ENCODE measurements around the gene OR5B21. TPM values are rescaled to one million over a fixed set of nuclear protein-coding genes. Genes with fewer than 3 reads are reported as not detected.

The OR5B21 gene
- polyA plus RNA-seq, 1 donor from 2014 or later, result not detected

Other genes with a start within 250 kb of the OR5B21 start
- not detected for gene OR10W1, start 239.8 kb downstream of the OR5B21 start, polyA plus RNA-seq
- not detected for gene OR5B17, start 149.0 kb downstream of the OR5B21 start, polyA plus RNA-seq
- gene OR5B3, start 101.2 kb downstream of the OR5B21 start, polyA plus RNA-seq, result not detected
- not detected for gene OR5B2, start 80.0 kb downstream of the OR5B21 start, polyA plus RNA-seq
- not detected for gene OR5B12, start 65.9 kb downstream of the OR5B21 start, polyA plus RNA-seq
- gene LPXN, start 67.8 kb upstream of the OR5B21 start, polyA plus RNA-seq, result 141 TPM
- gene ZFP91, start 71.0 kb upstream of the OR5B21 start, polyA plus RNA-seq, result 6.3 TPM
- gene CNTF, start 114.6 kb upstream of the OR5B21 start, polyA plus RNA-seq, result 0.11 TPM
- gene GLYAT, start 223.8 kb upstream of the OR5B21 start, polyA plus RNA-seq, result not detected

Data from IgD-negative memory B cell (primary cell).